Brain microvascular endothelial cell (primary cell): ENCODE data around the gene MARK2.

ENCODE experiments used
- DNase-seq: peaks from one replicate; pipeline ENCODE4 v3.0.0-alpha.2; 2020
- H3K27ac ChIP-seq: fragments of 250-450 bp; sonication (Bioruptor Pico); 2 replicates; pipeline ENCODE4 v1.5.1; 2020; ENCODE audit warnings: mild to moderate bottlenecking, moderate library complexity
- H3K27me3 ChIP-seq: fragments of 250-450 bp; sonication (Bioruptor Pico); replicated peaks from 2 replicates; pipeline ENCODE4 v1.5.1; 2020; ENCODE audit warnings: mild to moderate bottlenecking
- H3K36me3 ChIP-seq: fragments of 250-450 bp; sonication (Bioruptor Pico); replicated peaks from 2 replicates; pipeline ENCODE4 v1.5.1; 2020; ENCODE audit warnings: mild to moderate bottlenecking
- H3K4me3 ChIP-seq: 2 replicates; pipeline ENCODE4 v1.5.1; 2011; ENCODE audit warnings: low read depth, mild to moderate bottlenecking, control low read depth, low read length, moderate library complexity
- CTCF ChIP-seq: IDR thresholded peaks from 2 replicates; pipeline ENCODE4 v1.5.1; 2011; ENCODE audit warnings: low read depth, mild to moderate bottlenecking, moderate library complexity, low read length, control low read depth, inconsistent platforms; ENCODE audit errors: missing control alignments
- in situ Hi-C: cut with HindIII; loops from 2 replicates; pipeline ENCODE4 v1.10.0; 2017; ENCODE audit warnings: low sequenced_read_pairs, low pct_ligation_motif_present

Gene MARK2

DNA sequence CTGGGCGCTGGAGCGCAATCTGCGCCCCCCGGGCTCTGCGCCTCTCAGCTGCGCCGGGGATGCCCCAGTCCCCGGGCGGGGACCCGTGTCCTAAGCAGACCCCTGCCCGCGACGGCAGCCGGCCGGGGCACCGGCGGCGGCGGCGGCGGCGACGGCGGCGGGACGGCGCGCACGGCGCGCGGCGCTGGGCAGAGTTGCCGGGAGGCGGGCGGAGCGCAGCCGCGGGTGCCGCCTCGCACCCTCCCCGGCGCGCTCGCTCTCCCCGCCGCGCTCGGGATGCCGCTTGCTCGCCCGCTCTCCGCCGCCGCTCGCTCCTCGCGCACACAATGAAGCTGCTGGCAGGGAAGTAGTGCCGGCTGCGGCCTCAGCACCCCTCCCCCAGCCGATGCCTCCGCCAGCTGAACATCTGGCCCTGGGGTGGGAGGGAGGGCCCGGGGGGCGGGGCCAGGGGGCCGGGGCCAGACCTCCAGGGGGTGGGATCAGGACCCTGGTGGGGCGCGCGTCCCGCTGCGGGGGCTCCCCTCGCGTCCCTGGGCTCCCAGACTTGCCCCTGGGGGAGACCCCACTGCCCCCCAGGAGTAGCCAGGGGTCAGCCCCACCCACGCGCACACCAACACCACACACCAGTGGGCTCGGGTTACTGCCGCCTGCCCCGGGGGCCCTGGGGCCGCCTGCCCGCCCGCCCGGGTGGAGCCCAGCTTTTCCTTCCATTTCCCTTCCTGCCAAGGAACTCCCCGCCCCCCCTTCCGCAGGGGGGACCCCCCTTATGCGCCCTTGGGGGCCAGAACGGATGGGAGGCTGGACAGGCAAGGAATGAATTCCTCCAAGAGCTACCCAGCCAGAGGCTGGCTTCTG is 78.2 kb downstream of the MARK2 start, which contains the start of gene RCOR2:
Gene RCOR2 (minus strand): TSS at position 328 of the 855 bp plus-strand sequence. CDS start 708 bp downstream, outside the sequence.
- in situ Hi-C loops = no loop called here
- Histone ChIP-seq H3K27ac (no peak within 1 kb of the TSS), H3K27me3 (no peaks in the 10 kb centered on the region), H3K4me3 (peak within 1 kb of the TSS; percentile 50), H3K36me3 (no peaks in the 10 kb centered on the region)
- no peak for TF ChIP-seq CTCF
- DNase-seq = peak; percentile 45

- no peak for DNase-seq
- Histone ChIP-seq H3K4me3 (peak overlapping the region; percentile 49), H3K36me3 (no peaks in the 10 kb centered on the region), H3K27me3 (no peaks in the 10 kb centered on the region), H3K27ac (no peak overlapping the region)
- no peak for TF ChIP-seq CTCF
- in situ Hi-C loops = no loop called here
Measured at GRCh38 chr11:63917692-63918506, 79.0 kb downstream of the MARK2 start.

DNA sequence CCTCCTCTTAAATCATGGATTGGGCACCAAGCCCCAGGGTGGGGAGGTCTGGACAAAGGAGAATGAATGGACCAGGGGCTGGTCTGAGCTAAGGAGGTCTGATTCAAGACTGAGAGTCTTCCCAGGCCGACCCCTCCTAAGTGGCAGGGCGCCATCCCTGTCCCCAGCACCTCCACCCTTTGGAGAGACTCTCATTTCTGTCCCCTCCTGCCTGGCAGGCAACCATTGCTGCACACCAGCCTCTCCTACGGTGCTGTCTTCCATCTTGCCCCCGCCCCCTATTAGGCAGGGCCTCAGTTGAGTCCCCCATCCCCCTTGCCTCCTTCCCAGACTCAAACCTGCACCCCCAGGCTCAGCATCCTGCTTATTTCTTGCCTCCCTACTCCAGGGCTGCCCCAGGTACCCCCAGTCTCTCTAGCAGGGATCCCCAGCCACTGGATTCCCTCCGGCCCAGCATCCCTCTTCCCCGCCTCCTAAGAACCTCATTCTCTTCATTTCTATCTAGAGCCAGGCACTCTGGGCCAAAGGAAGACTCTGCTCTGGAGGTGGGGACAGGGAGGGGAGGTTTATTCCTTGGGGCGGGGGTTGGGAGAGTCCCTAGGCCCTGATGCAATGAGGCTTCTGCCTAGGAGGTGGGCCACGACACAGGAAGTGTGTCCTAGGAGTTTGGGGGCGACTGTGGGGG is 79.7 kb downstream of the MARK2 start:
- Histone ChIP-seq H3K27ac (no peak overlapping the region), H3K27me3 (no peaks in the 10 kb centered on the region), H3K4me3 (no peak overlapping the region), H3K36me3 (no peaks in the 10 kb centered on the region)
- no peak for TF ChIP-seq CTCF
- in situ Hi-C loops = no loop called here
- DNase-seq = no peak

DNA sequence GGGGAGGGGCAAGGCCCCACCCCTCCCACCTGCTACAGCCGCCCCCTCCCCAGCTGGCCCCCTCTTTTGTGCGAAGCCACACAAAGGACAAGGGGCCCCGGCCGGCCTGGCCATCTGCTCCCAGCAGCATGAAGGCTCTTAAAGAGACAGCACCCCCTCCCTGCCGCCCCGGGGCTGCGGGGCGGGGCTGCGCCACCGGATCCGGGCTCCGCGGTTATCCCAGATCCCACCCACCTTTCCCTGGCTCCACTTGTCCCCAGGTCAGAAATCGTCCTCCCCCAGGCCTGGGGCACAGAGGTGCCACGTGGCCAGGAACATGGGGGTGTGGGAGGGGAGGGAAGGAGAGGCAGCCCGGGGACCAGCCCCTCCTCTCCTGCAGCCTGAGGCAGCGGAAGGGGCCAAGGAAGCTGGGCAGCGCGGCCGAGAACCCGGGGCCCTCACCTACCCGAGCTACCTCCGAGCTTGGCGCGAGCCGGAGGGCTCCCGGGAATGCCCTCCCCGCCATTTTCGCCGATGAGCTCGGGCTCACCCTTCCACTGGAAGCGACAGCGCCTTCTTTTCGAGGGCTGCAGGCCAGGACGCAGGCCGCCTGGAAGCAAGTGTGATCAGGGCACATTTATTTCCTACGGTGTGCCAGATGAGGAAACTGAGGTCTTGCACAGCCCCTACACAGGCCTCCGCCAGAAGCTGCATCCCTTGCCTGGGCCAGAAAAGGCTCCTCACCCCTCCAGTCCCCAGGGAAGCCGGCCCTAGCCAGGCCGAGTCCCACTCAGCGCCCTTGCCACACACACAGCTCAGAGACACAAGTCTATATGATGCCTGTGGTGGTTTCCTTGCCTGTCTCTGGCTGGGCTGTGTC is 80.6 kb downstream of the MARK2 start:
- no peak overlapping the region for H3K27ac ChIP-seq
- in situ Hi-C loops = no loop called here
- DNase-seq = no peak
- H3K36me3 ChIP-seq = no peaks in the 10 kb centered on the region
- peak overlapping the region; percentile 24 for H3K4me3 ChIP-seq
- no peaks in the 10 kb centered on the region for H3K27me3 ChIP-seq
- no peak for TF ChIP-seq CTCF

- Histone ChIP-seq H3K4me3 (no peak overlapping the region), H3K27ac (no peak overlapping the region), H3K27me3 (no peaks in the 10 kb centered on the region), H3K36me3 (no peaks in the 10 kb centered on the region)
- in situ Hi-C loops = no loop called here
- no peak for DNase-seq
- no peak for TF ChIP-seq CTCF
Measured at GRCh38 chr11:63920126-63920938, 81.4 kb downstream of the MARK2 start.
